ENCODE measurements around the gene BGLAP.

- TF ChIP-seq CTCF (IDR thresholded peaks at IDR 0.05) (no peak), EP300 (IDR thresholded peaks at IDR 0.05) (no peak), POLR2A (IDR thresholded peaks at IDR 0.05) (no peak)
Observed at GRCh38 chr1:156211243-156211642, 30.7 kb upstream of the BGLAP start.
